Left ventricle myocardium inferior (tissue), 1 donor: ENCODE data around the gene VPS25. TPM values are rescaled to one million over a fixed set of nuclear protein-coding genes. Genes with fewer than 3 reads are reported as not detected.
A peak's percentile ranks its signal among the peaks of the same experiment; 100 is the strongest.

Source experiments
- DNase-seq: peaks from one replicate; pipeline ENCODE4 v3.0.0-alpha.2; 2020
- H3K27ac ChIP-seq: fragments of 200-600 bp; replicated peaks from 2 replicates; pipeline ENCODE4 v1.8.0; 2021
- H3K27me3 ChIP-seq: fragments of 200-600 bp; 2 replicates; pipeline ENCODE4 v1.8.0; 2021; ENCODE audit warnings: low read depth
- H3K36me3 ChIP-seq: fragments of 200-600 bp; 2 replicates; pipeline ENCODE4 v1.8.0; 2021
- H3K4me1 ChIP-seq: fragments of 200-600 bp; 2 replicates; pipeline ENCODE4 v1.8.0; 2021
- H3K4me3 ChIP-seq: fragments of 200-600 bp; 2 replicates; pipeline ENCODE4 v1.8.0; 2021; ENCODE audit warnings: mild to moderate bottlenecking, moderate library complexity
- H3K9me3 ChIP-seq: fragments of 200-600 bp; replicated peaks from 2 replicates; pipeline ENCODE4 v1.8.0; 2021
- intact Hi-C: fragments of 100-400 bp; cut with micrococcal nuclease; formaldehyde crosslinking; loops from one replicate; pipeline ENCODE4 v1.11.0; 2022
- total RNA-seq: library from RNA; stranded (reverse); fragmentation: NEBNext Ultra II Directional; extraction: Animal tissue kit (Norgen Biotek cat#: 25700); gene quantifications from one replicate; pipeline ENCODE4 v1.2.1, GENCODE V29; 2021
- TF ChIP-seq, protein P1 (sequence below): fragments of 200-600 bp; IDR thresholded peaks from 2 replicates; pipeline ENCODE4 v1.8.0; 2021; ENCODE audit warnings: antibody characterized with exemption, mild to moderate bottlenecking, borderline replicate concordance
- donor health status: DM: no; HTN: yes; CAD: no; lungs with severe emphysema.

The VPS25 gene
- total RNA-seq, 1 donor from 2014 or later, result 37.5 TPM

DNA sequence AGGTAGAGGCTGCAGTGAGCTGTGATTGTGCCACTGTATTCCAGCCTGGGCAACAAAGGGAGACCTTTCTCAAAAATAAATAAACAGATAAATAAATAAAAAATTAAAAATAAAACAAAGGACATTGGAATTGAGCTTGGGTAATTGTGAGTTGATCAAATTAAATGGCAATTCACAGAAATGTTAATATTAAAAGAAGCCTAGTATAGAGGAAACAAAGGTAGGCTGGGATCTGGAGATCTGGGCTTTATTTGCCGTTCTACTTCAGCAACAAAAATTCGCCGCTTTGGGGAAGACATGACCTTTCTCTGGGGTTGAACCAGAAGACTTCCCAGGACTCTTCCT is 332 bp upstream of the VPS25 start:
- no peaks in the 10 kb centered on the region for H3K9me3 ChIP-seq
- peaks cover 39% of the 10 kb centered on the region for H3K36me3 ChIP-seq
- H3K4me1 ChIP-seq, result peaks cover 22% of the 10 kb centered on the region
- peak overlapping the region; percentile 98 for H3K4me3 ChIP-seq
- peak overlapping the region; percentile 91 for H3K27ac ChIP-seq
- TF ChIP-seq, protein P1, sequence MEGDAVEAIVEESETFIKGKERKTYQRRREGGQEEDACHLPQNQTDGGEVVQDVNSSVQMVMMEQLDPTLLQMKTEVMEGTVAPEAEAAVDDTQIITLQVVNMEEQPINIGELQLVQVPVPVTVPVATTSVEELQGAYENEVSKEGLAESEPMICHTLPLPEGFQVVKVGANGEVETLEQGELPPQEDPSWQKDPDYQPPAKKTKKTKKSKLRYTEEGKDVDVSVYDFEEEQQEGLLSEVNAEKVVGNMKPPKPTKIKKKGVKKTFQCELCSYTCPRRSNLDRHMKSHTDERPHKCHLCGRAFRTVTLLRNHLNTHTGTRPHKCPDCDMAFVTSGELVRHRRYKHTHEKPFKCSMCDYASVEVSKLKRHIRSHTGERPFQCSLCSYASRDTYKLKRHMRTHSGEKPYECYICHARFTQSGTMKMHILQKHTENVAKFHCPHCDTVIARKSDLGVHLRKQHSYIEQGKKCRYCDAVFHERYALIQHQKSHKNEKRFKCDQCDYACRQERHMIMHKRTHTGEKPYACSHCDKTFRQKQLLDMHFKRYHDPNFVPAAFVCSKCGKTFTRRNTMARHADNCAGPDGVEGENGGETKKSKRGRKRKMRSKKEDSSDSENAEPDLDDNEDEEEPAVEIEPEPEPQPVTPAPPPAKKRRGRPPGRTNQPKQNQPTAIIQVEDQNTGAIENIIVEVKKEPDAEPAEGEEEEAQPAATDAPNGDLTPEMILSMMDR, result no peak
- H3K27me3 ChIP-seq, result no peaks in the 10 kb centered on the region
- intact Hi-C loops, result no loop called here
- DNase-seq, result no peak

DNA sequence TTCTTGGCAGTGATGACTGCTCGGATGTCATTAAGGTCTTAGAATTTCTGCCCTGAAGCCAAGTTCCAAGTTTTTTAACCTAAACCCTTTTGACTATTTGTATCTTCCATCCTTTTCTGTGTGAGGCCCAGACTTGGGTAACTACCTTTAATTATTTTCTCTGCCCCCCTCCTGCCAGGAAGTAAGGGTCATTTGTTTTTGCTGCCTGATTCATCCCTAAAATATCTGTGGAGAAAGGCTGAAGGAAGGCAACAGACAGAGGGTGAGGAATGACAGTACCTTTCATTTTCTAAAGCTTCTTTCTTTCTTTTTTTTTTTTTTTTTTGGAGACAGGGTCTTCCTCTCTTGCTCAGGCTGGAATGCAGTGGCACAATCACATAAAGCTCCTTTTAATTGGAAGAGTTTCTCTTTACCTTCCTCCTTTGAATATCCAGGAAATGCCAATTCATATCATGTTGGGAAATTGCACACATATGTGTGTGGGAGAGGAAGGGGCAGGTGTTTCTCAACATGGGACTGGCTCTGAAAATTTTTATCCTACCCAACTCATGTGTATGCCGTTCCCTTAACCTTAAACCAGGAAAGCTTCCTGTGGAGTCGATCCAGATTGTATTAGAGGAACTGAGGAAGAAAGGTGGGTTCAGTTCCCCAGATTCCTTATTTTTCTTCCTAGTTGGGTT is 957 bp downstream of the VPS25 start:
- H3K27ac ChIP-seq, result peak overlapping the region; percentile 91
- intact Hi-C loops, result no loop called here
- DNase-seq, result no peak
- no peaks in the 10 kb centered on the region for H3K9me3 ChIP-seq
- H3K4me3 ChIP-seq, result peak overlapping the region; percentile 98
- TF ChIP-seq, protein P1, result no peak
- peaks cover 22% of the 10 kb centered on the region for H3K4me1 ChIP-seq
- H3K27me3 ChIP-seq, result no peaks in the 10 kb centered on the region
- H3K36me3 ChIP-seq, result peaks cover 52% of the 10 kb centered on the region

DNA sequence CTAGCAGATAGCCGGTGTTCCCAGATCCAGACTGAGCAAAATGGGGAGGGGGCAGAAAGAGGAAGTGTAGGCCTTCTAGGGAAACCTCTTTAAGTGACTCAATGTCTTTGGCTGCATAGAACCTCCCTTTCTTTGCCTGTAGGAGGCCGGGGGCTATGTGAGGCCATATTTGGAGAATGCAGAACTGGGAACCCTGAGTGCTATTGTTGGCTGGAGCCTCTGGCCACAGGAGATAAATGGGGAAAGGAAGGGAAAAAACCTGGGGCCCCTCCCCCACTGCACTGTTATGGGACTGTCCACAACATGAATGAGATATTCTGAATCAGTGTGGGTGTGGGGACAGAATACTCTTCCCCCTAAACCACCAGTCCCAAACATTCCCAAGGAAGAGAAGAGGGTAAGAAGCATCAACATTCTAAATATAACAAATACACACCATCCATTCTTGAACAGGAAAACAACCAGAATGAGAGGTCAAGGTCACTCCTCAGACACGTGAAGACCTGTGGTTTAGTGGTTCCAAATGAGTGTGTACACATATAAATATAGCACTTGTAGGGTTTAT is 2.4 kb downstream of the VPS25 start:
- Histone ChIP-seq H3K36me3 (peaks cover 58% of the 10 kb centered on the region), H3K4me3 (no peak overlapping the region), H3K4me1 (peaks cover 32% of the 10 kb centered on the region), H3K9me3 (no peaks in the 10 kb centered on the region), H3K27ac (no peak overlapping the region), H3K27me3 (peaks cover 12% of the 10 kb centered on the region)
- intact Hi-C loops, result no loop called here
- TF ChIP-seq, protein P1, result no peak
- DNase-seq, result no peak

DNA sequence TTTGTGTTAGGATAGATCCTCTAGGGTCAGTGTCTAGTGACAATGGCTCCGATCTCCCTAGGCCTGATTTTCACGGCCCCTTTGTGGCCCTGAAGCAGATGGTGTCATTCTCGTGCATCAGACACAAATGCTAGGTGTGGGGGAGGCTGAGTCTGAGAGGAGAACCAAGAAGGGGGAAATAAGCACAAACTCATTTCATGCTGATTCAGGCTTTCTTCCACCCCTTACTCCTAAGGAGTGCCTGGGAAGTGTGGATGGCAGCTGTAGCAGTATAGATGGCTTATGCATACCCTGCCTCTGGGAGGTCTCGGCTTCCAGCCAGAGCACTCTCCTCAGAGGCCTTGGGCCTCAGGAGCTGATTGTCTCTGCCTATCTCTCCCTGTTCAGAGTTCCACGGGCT is 5.3 kb downstream of the VPS25 start:
- Histone ChIP-seq H3K27me3 (peaks cover 41% of the 10 kb centered on the region), H3K36me3 (peaks cover 58% of the 10 kb centered on the region), H3K9me3 (no peaks in the 10 kb centered on the region), H3K4me1 (peaks cover 27% of the 10 kb centered on the region), H3K27ac (no peak overlapping the region), H3K4me3 (no peak overlapping the region)
- no peak for DNase-seq
- TF ChIP-seq, protein P1, result no peak
- intact Hi-C loops, result no loop called here

DNA sequence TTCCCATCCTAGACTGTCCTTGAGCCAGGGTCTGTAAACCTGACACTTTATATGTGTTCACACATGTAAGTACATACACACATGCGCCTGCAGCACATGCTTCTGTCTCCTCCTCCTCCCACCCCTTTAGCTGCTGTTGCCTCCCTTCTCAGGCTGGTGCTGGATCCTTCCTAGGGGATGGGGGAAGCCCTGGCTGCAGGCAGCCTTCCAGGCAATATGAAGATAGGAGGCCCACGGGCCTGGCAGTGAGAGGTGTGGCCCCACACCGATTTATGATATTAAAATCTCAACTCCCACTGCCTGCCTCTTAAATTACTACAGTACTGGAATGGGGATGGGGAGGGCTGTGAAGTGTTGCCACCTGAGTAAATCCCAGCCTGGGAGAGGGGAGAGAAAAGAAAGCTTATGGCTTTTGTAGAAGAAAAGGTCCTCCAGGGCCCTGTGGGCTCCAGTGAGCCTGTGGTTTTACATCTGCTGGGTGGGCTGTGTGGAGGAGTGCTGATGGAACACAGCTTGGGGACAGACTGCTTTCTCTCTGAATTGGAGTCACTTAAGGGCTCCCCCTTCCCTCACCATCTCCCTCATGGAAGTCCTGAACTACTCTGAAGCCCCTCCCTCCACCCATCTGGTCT is 6.2 kb downstream of the VPS25 start:
- H3K27ac ChIP-seq, result no peak overlapping the region
- H3K9me3 ChIP-seq, result no peaks in the 10 kb centered on the region
- intact Hi-C loops, result no loop called here
- H3K4me3 ChIP-seq, result no peak overlapping the region
- DNase-seq, result no peak
- peaks cover 27% of the 10 kb centered on the region for H3K4me1 ChIP-seq
- peaks cover 50% of the 10 kb centered on the region for H3K27me3 ChIP-seq
- TF ChIP-seq, protein P1, result no peak
- peaks cover 55% of the 10 kb centered on the region for H3K36me3 ChIP-seq
